ENCODE results near the gene STRIP2.

Gene STRIP2

GRCh38 chr7:129464194-129464593 lies 30.0 kb downstream of the STRIP2 start:
- H3K4me1 ChIP-seq (ENCODE audit: insufficient read depth, low read length) = no peaks in the 10 kb centered on the region
- no peak overlapping the region for H2AFZ ChIP-seq (ENCODE audit: low read depth, low read length)
- no peaks in the 10 kb centered on the region for H4K20me1 ChIP-seq (ENCODE audit: insufficient read depth, low read length)
- H3K9me3 ChIP-seq (ENCODE audit: insufficient read depth, low read length, severe bottlenecking) = no peaks in the 10 kb centered on the region
- no peak overlapping the region for H3K27ac ChIP-seq (ENCODE audit: low read length)
- H3K79me2 ChIP-seq (ENCODE audit: insufficient read depth, low read length) = no peaks in the 10 kb centered on the region
- no peak overlapping the region for H3K4me2 ChIP-seq (ENCODE audit: insufficient read depth, low read length)
- no peak for TF ChIP-seq EZH2 (IDR thresholded peaks at IDR 0.05; ENCODE audit: borderline replicate concordance, low read depth, low read length, severe bottlenecking)
- TF ChIP-seq CTCF (IDR thresholded peaks at IDR 0.05; ENCODE audit: borderline replicate concordance, extremely low read depth, low read length, poor library complexity, severe bottlenecking) = no peak
- peaks cover 24% of the 10 kb centered on the region; the same call in 1 of the 2 replicates for H3K36me3 ChIP-seq (ENCODE audit: insufficient read depth, low read length)
- DNase-seq (no peak), ATAC-seq (ENCODE audit: insufficient read depth, low read depth) (no peak)
- H3K9ac ChIP-seq (ENCODE audit: low read depth, low read length) = no peak overlapping the region
- no peaks in the 10 kb centered on the region for H3K27me3 ChIP-seq (ENCODE audit: insufficient read depth, low read length, poor library complexity)
- H3K4me3 ChIP-seq (ENCODE audit: low read depth in 1 of 2, low read length in 2 of 2) = no peak overlapping the region

GRCh38 chr7:129465080-129465479 lies 30.8 kb downstream of the STRIP2 start:
- H3K79me2 ChIP-seq (ENCODE audit: insufficient read depth, low read length) = no peaks in the 10 kb centered on the region
- ATAC-seq (ENCODE audit: insufficient read depth, low read depth) (no peak), DNase-seq (no peak)
- H3K27me3 ChIP-seq (ENCODE audit: insufficient read depth, low read length, poor library complexity) = no peaks in the 10 kb centered on the region
- peaks cover 17% of the 10 kb centered on the region; the same call in 1 of the 2 replicates for H3K36me3 ChIP-seq (ENCODE audit: insufficient read depth, low read length)
- H3K4me3 ChIP-seq (ENCODE audit: low read depth in 1 of 2, low read length in 2 of 2) = no peak overlapping the region
- no peak overlapping the region for H3K4me2 ChIP-seq (ENCODE audit: insufficient read depth, low read length)
- TF ChIP-seq EZH2 (IDR thresholded peaks at IDR 0.05; ENCODE audit: borderline replicate concordance, low read depth, low read length, severe bottlenecking) (no peak), CTCF (IDR thresholded peaks at IDR 0.05; ENCODE audit: borderline replicate concordance, extremely low read depth, low read length, poor library complexity, severe bottlenecking) (no peak)
- no peak overlapping the region for H3K9ac ChIP-seq (ENCODE audit: low read depth, low read length)
- no peaks in the 10 kb centered on the region for H4K20me1 ChIP-seq (ENCODE audit: insufficient read depth, low read length)
- no peaks in the 10 kb centered on the region for H3K4me1 ChIP-seq (ENCODE audit: insufficient read depth, low read length)
- H2AFZ ChIP-seq (ENCODE audit: low read depth, low read length) = no peak overlapping the region
- no peaks in the 10 kb centered on the region for H3K9me3 ChIP-seq (ENCODE audit: insufficient read depth, low read length, severe bottlenecking)
- H3K27ac ChIP-seq (ENCODE audit: low read length) = no peak overlapping the region

- Histone ChIP-seq H3K27me3 (ENCODE audit: insufficient read depth, low read length, poor library complexity) (no peaks in the 10 kb centered on the region), H3K79me2 (ENCODE audit: insufficient read depth, low read length) (no peaks in the 10 kb centered on the region), H3K36me3 (ENCODE audit: insufficient read depth, low read length) (peaks cover 12% of the 10 kb centered on the region; the same call in 1 of the 2 replicates), H3K4me3 (ENCODE audit: low read depth in 1 of 2, low read length in 2 of 2) (no peak overlapping the region), H3K27ac (ENCODE audit: low read length) (no peak overlapping the region), H3K9me3 (ENCODE audit: insufficient read depth, low read length, severe bottlenecking) (no peaks in the 10 kb centered on the region), H3K4me1 (ENCODE audit: insufficient read depth, low read length) (no peaks in the 10 kb centered on the region), H2AFZ (ENCODE audit: low read depth, low read length) (no peak overlapping the region), H3K9ac (ENCODE audit: low read depth, low read length) (no peak overlapping the region), H4K20me1 (ENCODE audit: insufficient read depth, low read length) (no peaks in the 10 kb centered on the region), H3K4me2 (ENCODE audit: insufficient read depth, low read length) (no peak overlapping the region)
- no peak for ATAC-seq (ENCODE audit: insufficient read depth, low read depth)
- DNase-seq = no peak
- TF ChIP-seq CTCF (IDR thresholded peaks at IDR 0.05; ENCODE audit: borderline replicate concordance, extremely low read depth, low read length, poor library complexity, severe bottlenecking) (no peak), EZH2 (IDR thresholded peaks at IDR 0.05; ENCODE audit: borderline replicate concordance, low read depth, low read length, severe bottlenecking) (no peak)
Observed at GRCh38 chr7:129466796-129467195, 32.6 kb downstream of the STRIP2 start.

GRCh38 chr7:129468087-129468486 lies 33.9 kb downstream of the STRIP2 start:
- Histone ChIP-seq H3K36me3 (ENCODE audit: insufficient read depth, low read length) (peaks cover 4% of the 10 kb centered on the region; the same call in 1 of the 2 replicates), H3K9ac (ENCODE audit: low read depth, low read length) (no peak overlapping the region), H3K9me3 (ENCODE audit: insufficient read depth, low read length, severe bottlenecking) (no peaks in the 10 kb centered on the region), H3K27ac (ENCODE audit: low read length) (no peak overlapping the region), H3K4me3 (ENCODE audit: low read depth in 1 of 2, low read length in 2 of 2) (no peak overlapping the region), H4K20me1 (ENCODE audit: insufficient read depth, low read length) (no peaks in the 10 kb centered on the region), H2AFZ (ENCODE audit: low read depth, low read length) (no peak overlapping the region), H3K4me1 (ENCODE audit: insufficient read depth, low read length) (no peaks in the 10 kb centered on the region), H3K27me3 (ENCODE audit: insufficient read depth, low read length, poor library complexity) (no peaks in the 10 kb centered on the region), H3K79me2 (ENCODE audit: insufficient read depth, low read length) (no peaks in the 10 kb centered on the region), H3K4me2 (ENCODE audit: insufficient read depth, low read length) (no peak overlapping the region)
- DNase-seq (no peak), ATAC-seq (ENCODE audit: insufficient read depth, low read depth) (no peak)
- TF ChIP-seq CTCF (IDR thresholded peaks at IDR 0.05; ENCODE audit: borderline replicate concordance, extremely low read depth, low read length, poor library complexity, severe bottlenecking) (no peak), EZH2 (IDR thresholded peaks at IDR 0.05; ENCODE audit: borderline replicate concordance, low read depth, low read length, severe bottlenecking) (no peak)
